AG04449 (cell line): Measurements from ENCODE around the gene SMURF1.
"Not testable (repeated sequence)": the region's sequence is repeated elsewhere in the genome, so short reads cannot be mapped to it uniquely, and the experiment has no call there.

Source experiments
- CTCF ChIA-PET: fragments of 350-600 bp; formaldehyde crosslinking; extraction: SDS; loops from one replicate; lab custom pipeline; 2021; ENCODE audit warnings: antibody characterized with exemption; lab: Yijun Ruan, JAX
- POLR2A ChIA-PET: fragments of 400-600, 350-600 bp; formaldehyde crosslinking; extraction: SDS; loops from one replicate; lab custom pipeline; 2020; ENCODE audit warnings: antibody characterized with exemption, inconsistent platforms; lab: Yijun Ruan, JAX
- DNase-seq: peaks from one replicate; pipeline ENCODE4 v3.0.0-alpha.2; 2010; ENCODE audit warnings: low read depth, low spot score
- H3K4me3 ChIP-seq: 2 replicates; pipeline ENCODE4 v1.5.1; 2011; ENCODE audit warnings: low read depth, mild to moderate bottlenecking, control low read depth, low read length
- CTCF ChIP-seq: IDR thresholded peaks from one replicate; pipeline ENCODE4 v1.5.1; 2011; ENCODE audit warnings: mild to moderate bottlenecking, moderate library complexity, low read length, control low read depth, inconsistent platforms; ENCODE audit not compliant: insufficient read depth; ENCODE audit errors: missing control alignments

Gene SMURF1

GRCh38 chr7:99105756-99106155, 38.2 kb downstream of the SMURF1 start:
- TF ChIP-seq CTCF = no peak
- POLR2A ChIA-PET = no interaction called here
- no peak overlapping the region for H3K4me3 ChIP-seq
- no peak for DNase-seq
- CTCF ChIA-PET = interaction anchor here (1.0 to 1.5 kb wide), 2 partner anchors 204 to 208 kb away, joined by 3 read pairs; no protein-coding TSS in a partner anchor

DNA sequence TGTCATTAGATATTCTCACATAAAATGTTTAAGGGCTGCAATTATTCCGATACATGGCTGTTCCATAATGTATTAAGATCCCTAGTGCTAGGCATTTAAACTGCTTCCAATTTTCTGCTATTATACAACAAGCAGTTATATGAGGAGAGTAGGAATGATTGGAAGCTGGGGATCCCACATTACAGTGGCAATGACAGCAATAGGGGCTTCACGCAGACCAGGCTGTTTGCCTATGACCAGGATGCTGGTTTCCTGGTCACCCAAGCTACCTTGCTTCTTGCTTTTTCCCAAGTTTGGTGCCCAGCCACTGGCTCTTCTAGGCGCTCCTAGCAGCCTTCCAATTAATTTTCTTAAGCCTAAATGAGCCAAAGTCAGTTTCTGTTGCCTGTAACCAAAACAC, 39.3 kb downstream of the SMURF1 start:
- CTCF ChIA-PET = interaction anchor here (1.0 to 1.5 kb wide), 2 partner anchors 205 to 209 kb away, joined by 3 read pairs; no protein-coding TSS in a partner anchor
- POLR2A ChIA-PET = no interaction called here

DNA sequence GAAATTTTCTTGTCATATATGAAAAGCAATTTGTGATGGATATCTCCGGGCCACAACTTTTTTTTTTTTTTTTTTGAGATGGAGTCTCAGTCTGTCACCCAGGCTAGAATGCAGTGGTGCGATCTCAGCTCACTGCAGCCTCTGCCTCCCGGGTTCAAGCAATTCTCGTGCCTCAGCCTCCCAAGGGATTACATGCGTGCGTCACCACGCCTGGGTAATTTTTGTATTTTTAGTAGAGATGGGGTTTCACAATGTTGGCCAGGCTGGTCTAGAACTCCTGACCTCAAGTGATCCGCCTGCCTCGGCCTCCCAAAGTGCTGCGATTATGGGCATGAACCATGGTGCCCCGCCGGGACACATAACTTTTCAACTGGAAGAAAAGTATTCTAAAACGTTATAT, 40.1 kb downstream of the SMURF1 start:
- H3K4me3 ChIP-seq, CTCF ChIA-PET, POLR2A ChIA-PET, DNase-seq: not testable (repeated sequence)

More for the DNA sequence above, 39.3 kb downstream of the SMURF1 start:
- DNase-seq = no peak
- no peak for TF ChIP-seq CTCF
- no peak overlapping the region for H3K4me3 ChIP-seq

- no peak for DNase-seq
- TF ChIP-seq CTCF = no peak
- ChIA-PET POLR2A (no interaction called here), CTCF (interaction anchor here (1.4 kb wide), 1 partner anchor 12 kb away, joined by 7 read pairs; no protein-coding TSS in a partner anchor)
- H3K4me3 ChIP-seq = no peak overlapping the region
Measured at GRCh38 chr7:99102809-99103690, 40.9 kb downstream of the SMURF1 start.

GRCh38 chr7:99102361-99102760, 41.5 kb downstream of the SMURF1 start:
- no peak for TF ChIP-seq CTCF
- DNase-seq = no peak
- CTCF ChIA-PET = interaction anchor here (1.4 kb wide), 1 partner anchor 12 kb away, joined by 7 read pairs; no protein-coding TSS in a partner anchor
- POLR2A ChIA-PET = no interaction called here
- H3K4me3 ChIP-seq = no peak overlapping the region

DNA sequence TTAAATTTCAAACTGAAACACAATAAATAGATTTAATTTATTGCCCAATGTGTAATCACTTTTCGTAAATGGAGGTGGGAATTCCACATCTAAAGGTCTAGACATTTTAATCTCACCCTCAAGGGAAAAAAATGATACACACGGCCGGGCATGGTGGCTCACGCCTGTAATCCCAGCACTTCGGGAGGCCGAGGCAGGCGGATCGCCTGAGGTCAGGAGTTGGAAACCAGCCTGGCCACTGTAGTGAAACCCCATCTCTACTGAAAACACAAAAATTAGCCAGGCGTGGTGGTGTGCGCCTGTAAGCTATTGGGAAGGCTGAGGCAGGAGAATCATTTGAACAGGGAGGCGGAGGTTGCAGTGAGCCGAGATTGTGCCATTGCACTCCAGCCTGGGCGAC, 42.4 kb downstream of the SMURF1 start:
- H3K4me3 ChIP-seq, POLR2A ChIA-PET, DNase-seq: not testable (repeated sequence)
- CTCF ChIA-PET = interaction anchor here (0.8 kb wide), 1 partner anchor 36 kb away, joined by 4 read pairs; no protein-coding TSS in a partner anchor

GRCh38 chr7:99099499-99100077, 44.3 kb downstream of the SMURF1 start:
- DNase-seq = no peak
- no peak overlapping the region for H3K4me3 ChIP-seq
- no peak for TF ChIP-seq CTCF
- ChIA-PET POLR2A (interaction anchor here (0.6 kb wide), 1 partner anchor 74 kb away, joined by 5 read pairs; no protein-coding TSS in a partner anchor), CTCF (interaction anchor here (0.7 to 1.3 kb wide), 2 partner anchors 8 to 213 kb away, joined by 3 to 4 read pairs; no protein-coding TSS in a partner anchor)
